Suprapubic skin (tissue), 4 donors: ENCODE results near the gene CST11. TPM values are rescaled to one million over a fixed set of nuclear protein-coding genes. Genes with fewer than 3 reads are reported as not detected.

Source experiments
- DNase-seq, 2 donors: peaks; one replicate each; pipeline ENCODE4 v3.0.0-alpha.2; 2019; ENCODE audit warnings: low spot score in 2 of 2
- H3K27ac ChIP-seq: fragments of 200-600 bp; sonication (generic); one replicate; pipeline ENCODE4 v1.5.1; 2019
- H3K27me3 ChIP-seq: fragments of 200-600 bp; sonication (generic); one replicate; pipeline ENCODE4 v1.5.1; 2019
- H3K36me3 ChIP-seq: fragments of 200-600 bp; sonication (generic); one replicate; pipeline ENCODE4 v1.5.1; 2019
- H3K4me1 ChIP-seq: fragments of 200-600 bp; sonication (generic); one replicate; pipeline ENCODE4 v1.5.1; 2019
- H3K4me3 ChIP-seq: fragments of 200-600 bp; sonication (generic); one replicate; pipeline ENCODE4 v1.5.1; 2019; ENCODE audit warnings: mild to moderate bottlenecking
- H3K9me3 ChIP-seq: fragments of 200-600 bp; sonication (generic); one replicate; pipeline ENCODE4 v1.5.1; 2019
- EP300 ChIP-seq: sonication (generic); formaldehyde crosslinking; IDR thresholded peaks from one replicate; pipeline ENCODE4 v1.6.1; 2017; ENCODE audit warnings: antibody characterized with exemption
- POLR2A ChIP-seq, 2 donors: fragments of 450-650 bp; IDR thresholded peaks; one replicate each; pipeline ENCODE4 v1.6.1; 2017; ENCODE audit warnings: antibody characterized with exemption in 2 of 2, mild to moderate bottlenecking in 2 of 2, moderate library complexity in 2 of 2
- POLR2AphosphoS5 ChIP-seq, 3 donors: sonication (generic); formaldehyde crosslinking; IDR thresholded peaks; one replicate each; pipeline ENCODE4 v1.6.1; 2017; ENCODE audit warnings: antibody characterized with exemption in 3 of 3
- WGBS: methylation state at CpG from one replicate; pipeline ENCODE4 v1.1.5; 2018; 5-methylcytosine and 5-hydroxymethylcytosine counted together
- total RNA-seq, 4 donors: library from RNA; depleted of rRNA; stranded (reverse); fragments of >200 nt; gene quantifications; one replicate each; pipeline ENCODE4 v1.1.0, GENCODE V29; 2016
- TF ChIP-seq, protein P1 (sequence below), 2 donors: fragments of 200-600 bp in 1 of 2; fragments of 450-650 bp in 1 of 2; sonication (generic) in 1 of 2; IDR thresholded peaks; one replicate each; pipeline ENCODE4 v1.5.1; 2016 to 2019; ENCODE audit warnings: antibody characterized with exemption in 2 of 2, mild to moderate bottlenecking in 1 of 2, moderate library complexity in 1 of 2

CST11 gene
- total RNA-seq, 4 donors from 2014 or later = not detected

DNA sequence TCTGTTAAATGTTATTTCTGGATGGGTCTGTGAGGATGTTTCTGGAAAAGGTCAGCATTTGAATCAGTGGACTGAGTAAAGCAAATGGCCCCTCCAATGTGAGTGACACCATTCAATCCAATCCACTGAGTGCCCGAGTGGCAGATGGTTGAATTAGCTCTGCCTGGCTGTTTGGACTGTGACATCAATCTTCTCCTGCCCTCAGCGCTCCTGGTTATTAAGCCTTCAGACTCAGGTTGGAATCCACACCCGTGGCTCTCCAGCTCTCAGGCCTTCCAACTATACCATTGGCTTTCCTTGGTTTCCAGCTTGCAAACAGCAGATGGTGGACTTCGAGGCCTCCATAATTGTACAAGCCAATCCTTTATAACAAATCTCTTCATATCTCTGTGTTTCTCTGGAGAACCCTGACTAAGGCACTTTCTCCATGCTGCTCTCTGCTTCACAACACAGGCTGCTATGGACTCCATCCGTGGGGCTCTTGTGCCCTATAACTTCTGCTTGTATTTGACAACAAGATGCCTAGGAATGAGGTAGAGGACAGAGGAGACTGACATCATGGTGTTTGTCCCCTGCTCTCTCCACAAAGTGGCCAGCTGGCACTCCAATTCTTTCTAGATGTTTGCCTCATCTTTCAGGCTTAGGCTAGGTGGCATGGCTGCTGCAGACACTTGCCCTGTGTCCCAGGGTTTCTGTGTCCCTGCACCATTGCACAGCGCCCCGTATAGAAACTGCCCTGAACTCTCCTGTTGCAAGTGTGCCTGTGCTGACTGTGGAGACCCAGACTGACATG, 18.0 kb downstream of the CST11 start:
- Histone ChIP-seq H3K9me3 (no peaks in the 10 kb centered on the region), H3K27me3 (no peaks in the 10 kb centered on the region), H3K36me3 (no peaks in the 10 kb centered on the region), H3K4me1 (peaks cover 3% of the 10 kb centered on the region), H3K4me3 (no peak overlapping the region), H3K27ac (no peak overlapping the region)
- 88% methylated on average over 7 of the region's 7 CpGs for WGBS
- peak in 1 of 2 donors; percentile 41 for DNase-seq
- TF ChIP-seq POLR2AphosphoS5 (IDR thresholded peaks at IDR 0.05) (no peak), POLR2A (IDR thresholded peaks at IDR 0.05) (no peak), EP300 (no peak)
- TF ChIP-seq, protein P1, sequence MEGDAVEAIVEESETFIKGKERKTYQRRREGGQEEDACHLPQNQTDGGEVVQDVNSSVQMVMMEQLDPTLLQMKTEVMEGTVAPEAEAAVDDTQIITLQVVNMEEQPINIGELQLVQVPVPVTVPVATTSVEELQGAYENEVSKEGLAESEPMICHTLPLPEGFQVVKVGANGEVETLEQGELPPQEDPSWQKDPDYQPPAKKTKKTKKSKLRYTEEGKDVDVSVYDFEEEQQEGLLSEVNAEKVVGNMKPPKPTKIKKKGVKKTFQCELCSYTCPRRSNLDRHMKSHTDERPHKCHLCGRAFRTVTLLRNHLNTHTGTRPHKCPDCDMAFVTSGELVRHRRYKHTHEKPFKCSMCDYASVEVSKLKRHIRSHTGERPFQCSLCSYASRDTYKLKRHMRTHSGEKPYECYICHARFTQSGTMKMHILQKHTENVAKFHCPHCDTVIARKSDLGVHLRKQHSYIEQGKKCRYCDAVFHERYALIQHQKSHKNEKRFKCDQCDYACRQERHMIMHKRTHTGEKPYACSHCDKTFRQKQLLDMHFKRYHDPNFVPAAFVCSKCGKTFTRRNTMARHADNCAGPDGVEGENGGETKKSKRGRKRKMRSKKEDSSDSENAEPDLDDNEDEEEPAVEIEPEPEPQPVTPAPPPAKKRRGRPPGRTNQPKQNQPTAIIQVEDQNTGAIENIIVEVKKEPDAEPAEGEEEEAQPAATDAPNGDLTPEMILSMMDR (IDR thresholded peaks at IDR 0.05) = no peak

DNA sequence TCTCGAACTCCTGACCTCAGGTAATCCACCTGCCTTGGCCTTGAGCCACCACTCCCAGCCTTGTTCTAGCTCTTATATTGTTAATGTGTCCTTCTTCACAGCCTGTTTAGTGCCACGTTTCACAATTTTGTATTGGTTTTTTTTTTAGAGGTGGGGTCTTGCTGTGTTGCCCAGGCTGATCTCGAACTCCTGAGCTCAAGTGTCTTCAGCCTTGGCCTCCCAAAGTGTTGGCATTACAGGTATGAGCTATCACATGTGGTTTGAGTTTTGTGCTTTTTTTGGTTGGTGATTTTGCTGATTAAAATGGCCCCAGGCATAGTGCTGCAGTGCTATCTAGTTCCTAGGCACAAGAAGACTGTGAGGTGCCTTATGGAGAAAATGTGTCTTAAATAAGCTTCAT, 19.0 kb downstream of the CST11 start:
- Histone ChIP-seq H3K27ac (no peak overlapping the region), H3K36me3 (no peaks in the 10 kb centered on the region), H3K27me3 (no peaks in the 10 kb centered on the region), H3K9me3 (no peaks in the 10 kb centered on the region), H3K4me1 (peaks cover 3% of the 10 kb centered on the region), H3K4me3 (no peak overlapping the region)
- no peak for TF ChIP-seq POLR2AphosphoS5 (IDR thresholded peaks at IDR 0.05)
- TF ChIP-seq POLR2A (IDR thresholded peaks at IDR 0.05) = no peak
- no peak for TF ChIP-seq EP300
- TF ChIP-seq, protein P1 (IDR thresholded peaks at IDR 0.05) = no peak
- peak in 1 of 2 donors; percentile 13 for DNase-seq
- WGBS = 85% methylated on average over 3 of the region's 3 CpGs

DNA sequence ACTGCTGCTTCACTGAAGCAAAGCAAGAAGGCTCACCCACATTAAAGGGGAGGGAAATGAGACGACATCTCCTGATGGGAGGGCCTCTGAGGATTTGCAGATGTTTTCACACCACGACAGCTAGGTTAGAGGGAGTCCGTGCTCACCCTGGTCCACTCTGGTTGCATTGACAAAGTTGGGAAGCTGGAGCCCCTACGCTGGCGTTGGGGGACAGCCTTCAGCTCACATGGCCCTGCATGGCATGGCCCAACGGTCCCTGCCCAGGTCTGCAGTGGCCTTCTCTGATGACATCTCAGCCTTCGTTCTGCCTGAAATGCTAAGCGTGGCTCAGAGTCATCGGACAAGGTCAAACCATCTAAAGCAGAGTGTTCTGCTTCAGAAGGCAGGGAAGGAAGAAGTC, 27.5 kb downstream of the CST11 start:
- no peak overlapping the region for H3K27ac ChIP-seq
- peaks cover 8% of the 10 kb centered on the region for H3K4me1 ChIP-seq
- H3K9me3 ChIP-seq = no peaks in the 10 kb centered on the region
- TF ChIP-seq, protein P1 (IDR thresholded peaks at IDR 0.05) = no peak
- TF ChIP-seq EP300 = no peak
- TF ChIP-seq POLR2AphosphoS5 (IDR thresholded peaks at IDR 0.05) = no peak
- TF ChIP-seq POLR2A (IDR thresholded peaks at IDR 0.05) = no peak
- no peak overlapping the region for H3K4me3 ChIP-seq
- WGBS = 88% methylated on average over 9 of the region's 9 CpGs
- H3K27me3 ChIP-seq = no peaks in the 10 kb centered on the region
- H3K36me3 ChIP-seq = no peaks in the 10 kb centered on the region
- no peak for DNase-seq

DNA sequence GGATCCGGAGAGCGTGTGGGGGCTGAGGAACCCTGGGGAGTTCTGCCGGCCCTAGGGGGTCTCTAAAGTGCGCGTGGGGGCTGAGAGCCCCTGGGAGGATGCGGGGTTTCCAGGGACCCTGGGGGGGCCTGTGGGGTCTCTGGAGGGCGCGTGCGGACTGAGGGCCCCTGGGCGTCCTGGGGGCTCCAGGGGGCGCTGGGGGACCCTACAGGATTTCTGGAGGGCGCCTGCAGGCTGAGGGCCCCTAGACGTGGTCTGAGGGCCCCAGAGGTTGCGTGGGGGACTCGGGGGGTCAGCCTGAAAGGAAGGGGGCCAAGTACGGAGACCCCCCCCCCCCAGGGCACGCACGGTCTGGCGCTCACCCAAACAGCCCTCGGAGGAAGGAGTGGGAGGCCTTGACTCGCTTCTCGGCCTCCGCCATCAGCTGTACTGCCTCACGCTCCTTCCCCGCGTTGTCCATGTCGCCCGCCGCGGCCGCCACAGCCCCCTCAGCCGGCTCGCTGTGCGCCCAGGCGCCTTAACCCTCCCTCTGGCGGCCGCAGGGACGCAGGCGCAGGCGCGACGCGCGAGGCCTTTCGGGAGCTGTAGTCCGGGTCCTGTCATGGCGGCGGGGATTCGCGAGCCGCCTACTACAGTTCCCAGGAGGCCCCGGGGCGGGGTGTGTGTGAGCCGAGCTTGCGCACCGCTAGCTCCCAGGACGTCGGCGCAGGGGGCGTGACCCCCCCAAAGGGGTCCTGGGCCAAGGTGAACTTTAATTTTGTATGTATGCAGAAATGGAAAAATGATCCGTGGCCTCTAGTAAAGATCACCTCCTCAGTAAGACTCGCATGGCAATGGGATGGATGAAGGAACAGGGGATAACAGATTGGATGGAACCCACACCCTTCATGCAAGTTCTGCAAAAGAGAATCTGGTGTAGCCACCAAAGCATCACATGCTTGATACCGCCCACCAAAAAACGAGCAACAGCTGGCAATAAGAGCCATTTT, 31.4 kb downstream of the CST11 start, which contains the start of gene NAPB:
TSS of gene NAPB (minus strand) at position 546 of the 989 bp plus-strand sequence. CDS start at position 460, 86 bp downstream.
- H3K27ac ChIP-seq = peak within 1 kb of the TSS; percentile 94
- DNase-seq = peak; percentile 95
- H3K9me3 ChIP-seq = no peaks in the 10 kb centered on the region
- H3K4me1 ChIP-seq = peaks cover 36% of the 10 kb centered on the region
- H3K4me3 ChIP-seq = peak within 1 kb of the TSS; percentile 85
- WGBS = under 1% methylated on average over 20 of the region's 64 CpGs
- H3K36me3 ChIP-seq = no peaks in the 10 kb centered on the region
- H3K27me3 ChIP-seq = no peaks in the 10 kb centered on the region
- TF ChIP-seq POLR2AphosphoS5 (IDR thresholded peaks at IDR 0.05) = peak in 1 of 3 donors; percentile 54
- TF ChIP-seq, protein P1 (IDR thresholded peaks at IDR 0.05) = peak; percentile 44 to 78
- TF ChIP-seq EP300 = no peak
- TF ChIP-seq POLR2A (IDR thresholded peaks at IDR 0.05) = peak; percentile 29 to 68
